ENCODE data around the gene REEP6.
"Not testable (repeated sequence)": the region's sequence is repeated elsewhere in the genome, so short reads cannot be mapped to it uniquely, and the experiment has no call there.

Gene REEP6

GRCh38 chr19:1497578-1498235, 6.7 kb downstream of the REEP6 start:
- Histone ChIP-seq H3K14ac (ENCODE audit: low read length) (no peak overlapping the region), H3K9ac (ENCODE audit: low read depth, low read length, poor library complexity) (no peak overlapping the region), H3K9me3 (replicated peaks in 1 of 2; ENCODE audit: control insufficient read depth in 2 of 2, insufficient read depth in 1 of 2, low read depth in 1 of 2, low read length in 2 of 2) (peaks cover 0 to 2% of the 10 kb centered on the region in 2 donors), H2BK5ac (ENCODE audit: low read length) (peak overlapping the region; percentile 63), H3K27ac (replicated peaks; ENCODE audit: low read length) (no peak overlapping the region), H3K36me3 (replicated peaks in 1 of 2; ENCODE audit: control insufficient read depth in 2 of 2, insufficient read depth in 2 of 2, low read length in 2 of 2) (no peaks in the 10 kb centered on the region), H2AFZ (ENCODE audit: low read length) (no peak overlapping the region), H3K18ac (ENCODE audit: low read length) (peak overlapping the region; percentile 89), H3K4ac (ENCODE audit: low read length) (no peak overlapping the region), H2BK15ac (ENCODE audit: low read length) (peak overlapping the region; percentile 62), H4K8ac (ENCODE audit: low read depth, low read length) (no peak overlapping the region), H3K79me1 (ENCODE audit: low read depth, low read length) (no peaks in the 10 kb centered on the region), H4K91ac (ENCODE audit: low read depth, low read length, poor library complexity) (no peak overlapping the region), H2BK12ac (ENCODE audit: low read length) (peak overlapping the region; percentile 12), H3K23ac (ENCODE audit: low read depth, low read length, poor library complexity) (no peak overlapping the region), H3K27me3 (ENCODE audit: control insufficient read depth in 3 of 3, insufficient read depth in 3 of 3, low read depth in 1 of 3, low read length in 3 of 3) (peaks cover 0 to 4% (median 2%) of the 10 kb centered on the region in 3 experiments), H3K4me1 (ENCODE audit: control insufficient read depth in 2 of 2, insufficient read depth in 1 of 2, low read depth in 1 of 2, low read length in 2 of 2) (peaks cover 6 to 8% of the 10 kb centered on the region in 2 donors), H3K4me3 (ENCODE audit: low read length in 2 of 2) (no peak overlapping the region), H2BK120ac (ENCODE audit: low read depth, low read length) (no peak overlapping the region), H2AK5ac (ENCODE audit: low read depth, low read length) (peak overlapping the region; percentile 96), H3K4me2 (ENCODE audit: insufficient read depth, low read length, poor library complexity, severe bottlenecking) (no peak overlapping the region)
- WGBS, 2 donors (ENCODE audit: extremely low coverage in 2 of 2, insufficient read length in 2 of 2, insufficient replicate concordance in 1 of 2) = no CpG with 5 or more reads among the region's 25 CpGs
- DNase-seq (ENCODE audit: low spot score) = no peak

- not testable (repeated sequence) for H3K36me3 ChIP-seq (replicated peaks in 1 of 2; ENCODE audit: control insufficient read depth in 2 of 2, insufficient read depth in 2 of 2, low read length in 2 of 2); H2BK12ac ChIP-seq (ENCODE audit: low read length); H4K8ac ChIP-seq (ENCODE audit: low read depth, low read length); H4K91ac ChIP-seq (ENCODE audit: low read depth, low read length, poor library complexity); H3K14ac ChIP-seq (ENCODE audit: low read length); H3K9me3 ChIP-seq (replicated peaks in 1 of 2; ENCODE audit: control insufficient read depth in 2 of 2, insufficient read depth in 1 of 2, low read depth in 1 of 2, low read length in 2 of 2); DNase-seq (ENCODE audit: low spot score); H3K27ac ChIP-seq (replicated peaks; ENCODE audit: low read length); H3K9ac ChIP-seq (ENCODE audit: low read depth, low read length, poor library complexity); H2AFZ ChIP-seq (ENCODE audit: low read length); H2BK120ac ChIP-seq (ENCODE audit: low read depth, low read length); H3K79me1 ChIP-seq (ENCODE audit: low read depth, low read length); H3K4me3 ChIP-seq (ENCODE audit: low read length in 2 of 2); H3K23ac ChIP-seq (ENCODE audit: low read depth, low read length, poor library complexity); H3K18ac ChIP-seq (ENCODE audit: low read length); H3K4me2 ChIP-seq (ENCODE audit: insufficient read depth, low read length, poor library complexity, severe bottlenecking); H2BK5ac ChIP-seq (ENCODE audit: low read length); H2AK5ac ChIP-seq (ENCODE audit: low read depth, low read length); H3K4ac ChIP-seq (ENCODE audit: low read length); H2BK15ac ChIP-seq (ENCODE audit: low read length)
- WGBS, 2 donors (ENCODE audit: extremely low coverage in 2 of 2, insufficient read length in 2 of 2, insufficient replicate concordance in 1 of 2) = no CpG with 5 or more reads among the region's 34 CpGs
- Histone ChIP-seq H3K4me1 (ENCODE audit: control insufficient read depth in 2 of 2, insufficient read depth in 1 of 2, low read depth in 1 of 2, low read length in 2 of 2) (peaks cover 7 to 10% of the 10 kb centered on the region in 2 donors), H3K27me3 (ENCODE audit: control insufficient read depth in 3 of 3, insufficient read depth in 3 of 3, low read depth in 1 of 3, low read length in 3 of 3) (peaks cover 0 to 16% (median 15%) of the 10 kb centered on the region in 3 experiments)
These were observed 8.2 kb downstream of the REEP6 start for GRCh38 chr19:1499231-1499630.

GRCh38 chr19:1501200-1501595, 10.2 kb downstream of the REEP6 start:
- no peak for DNase-seq (ENCODE audit: low spot score)
- no peak overlapping the region for H3K27ac ChIP-seq (replicated peaks; ENCODE audit: low read length)
- no CpG with 5 or more reads among the region's 9 CpGs for WGBS, 2 donors (ENCODE audit: extremely low coverage in 2 of 2, insufficient read length in 2 of 2, insufficient replicate concordance in 1 of 2)

GRCh38 chr19:1502433-1503088, 11.6 kb downstream of the REEP6 start:
- no peak overlapping the region for H3K18ac ChIP-seq (ENCODE audit: low read length)
- H3K9me3 ChIP-seq (replicated peaks in 1 of 2; ENCODE audit: control insufficient read depth in 2 of 2, insufficient read depth in 1 of 2, low read depth in 1 of 2, low read length in 2 of 2) = peaks cover 0 to 4% of the 10 kb centered on the region in 2 donors
- H3K4ac ChIP-seq (ENCODE audit: low read length) = no peak overlapping the region
- H3K4me1 ChIP-seq (ENCODE audit: control insufficient read depth in 2 of 2, insufficient read depth in 1 of 2, low read depth in 1 of 2, low read length in 2 of 2) = peaks cover 7 to 8% of the 10 kb centered on the region in 2 donors
- H2BK5ac ChIP-seq (ENCODE audit: low read length) = no peak overlapping the region
- H4K91ac ChIP-seq (ENCODE audit: low read depth, low read length, poor library complexity) = no peak overlapping the region
- peaks cover 0 to 19% (median 18%) of the 10 kb centered on the region in 3 experiments for H3K27me3 ChIP-seq (ENCODE audit: control insufficient read depth in 3 of 3, insufficient read depth in 3 of 3, low read depth in 1 of 3, low read length in 3 of 3)
- no peak overlapping the region for H3K14ac ChIP-seq (ENCODE audit: low read length)
- H3K9ac ChIP-seq (ENCODE audit: low read depth, low read length, poor library complexity) = no peak overlapping the region
- no peak overlapping the region for H2BK12ac ChIP-seq (ENCODE audit: low read length)
- H3K27ac ChIP-seq (replicated peaks; ENCODE audit: low read length) = no peak overlapping the region
- H2AFZ ChIP-seq (ENCODE audit: low read length) = peak overlapping the region; percentile 74
- H3K23ac ChIP-seq (ENCODE audit: low read depth, low read length, poor library complexity) = no peak overlapping the region
- H2AK5ac ChIP-seq (ENCODE audit: low read depth, low read length) = peak overlapping the region; percentile 2
- no peak overlapping the region for H3K4me3 ChIP-seq (ENCODE audit: low read length in 2 of 2)
- H3K79me1 ChIP-seq (ENCODE audit: low read depth, low read length) = no peaks in the 10 kb centered on the region
- no peak for DNase-seq (ENCODE audit: low spot score)
- H2BK120ac ChIP-seq (ENCODE audit: low read depth, low read length) = no peak overlapping the region
- no CpG with 5 or more reads among the region's 14 CpGs for WGBS, 2 donors (ENCODE audit: extremely low coverage in 2 of 2, insufficient read length in 2 of 2, insufficient replicate concordance in 1 of 2)
- H3K4me2 ChIP-seq (ENCODE audit: insufficient read depth, low read length, poor library complexity, severe bottlenecking) = no peak overlapping the region
- peak overlapping the region; percentile 17 for H2BK15ac ChIP-seq (ENCODE audit: low read length)
- no peak overlapping the region for H4K8ac ChIP-seq (ENCODE audit: low read depth, low read length)
- H3K36me3 ChIP-seq (replicated peaks in 1 of 2; ENCODE audit: control insufficient read depth in 2 of 2, insufficient read depth in 2 of 2, low read length in 2 of 2) = no peaks in the 10 kb centered on the region

More at GRCh38 chr19:1501200-1501595, 10.2 kb downstream of the REEP6 start:
- no peak overlapping the region for H3K23ac ChIP-seq (ENCODE audit: low read depth, low read length, poor library complexity)
- peaks cover 7 to 10% of the 10 kb centered on the region in 2 donors for H3K4me1 ChIP-seq (ENCODE audit: control insufficient read depth in 2 of 2, insufficient read depth in 1 of 2, low read depth in 1 of 2, low read length in 2 of 2)
- no peak overlapping the region for H3K4me2 ChIP-seq (ENCODE audit: insufficient read depth, low read length, poor library complexity, severe bottlenecking)
- H2AFZ ChIP-seq (ENCODE audit: low read length) = no peak overlapping the region
- H3K9ac ChIP-seq (ENCODE audit: low read depth, low read length, poor library complexity) = no peak overlapping the region
- H2BK15ac ChIP-seq (ENCODE audit: low read length) = no peak overlapping the region
- H3K27me3 ChIP-seq (ENCODE audit: control insufficient read depth in 3 of 3, insufficient read depth in 3 of 3, low read depth in 1 of 3, low read length in 3 of 3) = peaks cover 0 to 19% (median 18%) of the 10 kb centered on the region in 3 experiments
- no peak overlapping the region for H4K91ac ChIP-seq (ENCODE audit: low read depth, low read length, poor library complexity)
- H3K14ac ChIP-seq (ENCODE audit: low read length) = no peak overlapping the region
- no peak overlapping the region for H2AK5ac ChIP-seq (ENCODE audit: low read depth, low read length)
- H3K9me3 ChIP-seq (replicated peaks in 1 of 2; ENCODE audit: control insufficient read depth in 2 of 2, insufficient read depth in 1 of 2, low read depth in 1 of 2, low read length in 2 of 2) = peaks cover 0 to 4% of the 10 kb centered on the region in 2 donors
- H2BK12ac ChIP-seq (ENCODE audit: low read length) = no peak overlapping the region
- H3K18ac ChIP-seq (ENCODE audit: low read length) = no peak overlapping the region
- no peak overlapping the region for H2BK120ac ChIP-seq (ENCODE audit: low read depth, low read length)
- H2BK5ac ChIP-seq (ENCODE audit: low read length) = no peak overlapping the region
- no peaks in the 10 kb centered on the region for H3K36me3 ChIP-seq (replicated peaks in 1 of 2; ENCODE audit: control insufficient read depth in 2 of 2, insufficient read depth in 2 of 2, low read length in 2 of 2)
- H3K4me3 ChIP-seq (ENCODE audit: low read length in 2 of 2) = no peak overlapping the region
- H4K8ac ChIP-seq (ENCODE audit: low read depth, low read length) = no peak overlapping the region
- H3K4ac ChIP-seq (ENCODE audit: low read length) = no peak overlapping the region
- no peaks in the 10 kb centered on the region for H3K79me1 ChIP-seq (ENCODE audit: low read depth, low read length)

All from neuronal stem cell (in vitro differentiated cells).